MM.1S (cell line): ENCODE measurements around the gene ZNF236.

Experiments
- DNase-seq: peaks from one replicate; pipeline ENCODE4 v3.0.0-alpha.2; 2015
- H2AFZ ChIP-seq: fragments of 300-600 bp; sonication (generic); 2 replicates; pipeline ENCODE4 v1.6.0; 2016; ENCODE audit warnings: antibody characterized with exemption, low read length
- H3F3A ChIP-seq: fragments of 300-600 bp; sonication (generic); 2 replicates; pipeline ENCODE4 v1.6.1; 2016; ENCODE audit warnings: mild to moderate bottlenecking, antibody characterized with exemption, low read length, moderate library complexity, mixed read lengths; ENCODE audit not compliant: insufficient read depth
- H3K27ac ChIP-seq: fragments of 300-600 bp; sonication (generic); 2 replicates; pipeline ENCODE4 v1.5.1; 2016; ENCODE audit warnings: mild to moderate bottlenecking, low read length
- H3K27me3 ChIP-seq: fragments of 300-600 bp; sonication (generic); replicated peaks from 2 replicates; pipeline ENCODE4 v1.6.0; 2016; ENCODE audit warnings: low read length; ENCODE audit not compliant: insufficient read depth
- H3K36me3 ChIP-seq: fragments of 300-600 bp; sonication (generic); replicated peaks from 2 replicates; pipeline ENCODE4 v1.6.1; 2016; ENCODE audit warnings: mild to moderate bottlenecking, low read length, mixed read lengths; ENCODE audit not compliant: insufficient read depth
- H3K4me1 ChIP-seq: fragments of 300-600 bp; sonication (generic); 2 replicates; pipeline ENCODE4 v1.6.1; 2016; ENCODE audit warnings: low read length, mixed read lengths
- H3K4me2 ChIP-seq: fragments of 300-600 bp; sonication (generic); 2 replicates; pipeline ENCODE4 v1.6.0; 2016; ENCODE audit warnings: low read depth, low read length
- H3K4me3 ChIP-seq: fragments of 300-600 bp; sonication (generic); 2 replicates; pipeline ENCODE4 v1.5.1; 2016; ENCODE audit warnings: low read length, mixed read lengths
- H3K79me2 ChIP-seq: fragments of 300-600 bp; sonication (generic); 2 replicates; pipeline ENCODE4 v1.6.1; 2016; ENCODE audit warnings: mixed run types, low read length, mixed read lengths
- H3K9ac ChIP-seq: fragments of 300-600 bp; sonication (generic); 2 replicates; pipeline ENCODE4 v1.6.1; 2016; ENCODE audit warnings: low read length, mixed read lengths
- H3K9me2 ChIP-seq: fragments of 300-600 bp; sonication (generic); replicated peaks from 2 replicates; pipeline ENCODE4 v1.6.1; 2016; ENCODE audit warnings: mild to moderate bottlenecking, low read length, mixed read lengths; ENCODE audit not compliant: insufficient read depth
- H3K9me3 ChIP-seq: fragments of 300-600 bp; sonication (generic); replicated peaks from 2 replicates; pipeline ENCODE4 v1.6.1; 2016; ENCODE audit warnings: mild to moderate bottlenecking, low read length, mixed read lengths; ENCODE audit not compliant: insufficient read depth
- H4K20me1 ChIP-seq: fragments of 300-600 bp; sonication (generic); 2 replicates; pipeline ENCODE4 v1.6.1; 2016; ENCODE audit warnings: mild to moderate bottlenecking, low read length, moderate library complexity, mixed read lengths; ENCODE audit not compliant: insufficient read depth
- EZH2 ChIP-seq: fragments of 300-600 bp; sonication (generic); optimal IDR thresholded peaks from 2 replicates; pipeline ENCODE3; 2017; ENCODE audit warnings: low read depth, mild to moderate bottlenecking, antibody characterized with exemption, low read length, mixed read lengths
- EZH2phosphoT487 ChIP-seq: fragments of 300-600 bp; sonication (generic); IDR thresholded peaks from 2 replicates; pipeline ENCODE4 v1.6.1; 2018; ENCODE audit warnings: antibody characterized with exemption, low read length
- TF ChIP-seq, protein P1 (sequence below): fragments of 300-600 bp; sonication (generic); IDR thresholded peaks from 2 replicates; pipeline ENCODE4 v1.5.1; 2016; ENCODE audit warnings: antibody characterized with exemption, low read length, mixed read lengths

The ZNF236 gene

DNA sequence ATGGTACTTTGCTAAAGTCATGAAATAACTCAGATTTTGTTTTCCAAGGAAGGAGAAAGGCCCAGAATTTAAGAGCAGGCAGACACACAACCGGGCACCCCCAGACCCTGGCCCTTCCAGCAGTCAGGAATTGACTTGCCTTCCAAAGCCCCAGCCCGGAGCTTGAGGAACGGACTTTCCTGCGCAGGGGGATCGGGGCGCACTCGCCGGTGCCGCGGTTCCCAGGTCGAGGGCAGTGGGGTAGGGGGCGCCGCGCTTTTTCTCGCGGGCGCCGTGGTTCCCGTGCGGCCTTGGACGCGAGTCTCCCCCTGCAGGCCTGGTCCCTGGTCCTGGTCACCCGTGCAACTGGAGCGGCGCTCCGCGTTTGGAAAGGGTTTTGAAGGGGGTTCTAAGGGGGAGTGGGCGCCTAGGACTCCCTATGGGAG lies 1.2 kb downstream of the ZNF236 start:
- Histone ChIP-seq H3K36me3 (no peaks in the 10 kb centered on the region), H3K4me2 (peak overlapping the region; percentile 72; the same call in 1 of the 2 replicates), H3K4me3 (peak overlapping the region; percentile 79), H2AFZ (no peak overlapping the region), H3K9me3 (no peaks in the 10 kb centered on the region), H3K79me2 (peaks cover 57% of the 10 kb centered on the region), H3K27me3 (no peaks in the 10 kb centered on the region), H3K27ac (no peak overlapping the region), H3K4me1 (no peaks in the 10 kb centered on the region), H3K9ac (peak overlapping the region; percentile 76; the same call in 1 of the 2 replicates), H3K9me2 (no peaks in the 10 kb centered on the region), H3F3A (peaks cover 9% of the 10 kb centered on the region; the same call in 1 of the 2 replicates), H4K20me1 (no peaks in the 10 kb centered on the region)
- TF ChIP-seq EZH2phosphoT487: no peak
- TF ChIP-seq, protein P1, sequence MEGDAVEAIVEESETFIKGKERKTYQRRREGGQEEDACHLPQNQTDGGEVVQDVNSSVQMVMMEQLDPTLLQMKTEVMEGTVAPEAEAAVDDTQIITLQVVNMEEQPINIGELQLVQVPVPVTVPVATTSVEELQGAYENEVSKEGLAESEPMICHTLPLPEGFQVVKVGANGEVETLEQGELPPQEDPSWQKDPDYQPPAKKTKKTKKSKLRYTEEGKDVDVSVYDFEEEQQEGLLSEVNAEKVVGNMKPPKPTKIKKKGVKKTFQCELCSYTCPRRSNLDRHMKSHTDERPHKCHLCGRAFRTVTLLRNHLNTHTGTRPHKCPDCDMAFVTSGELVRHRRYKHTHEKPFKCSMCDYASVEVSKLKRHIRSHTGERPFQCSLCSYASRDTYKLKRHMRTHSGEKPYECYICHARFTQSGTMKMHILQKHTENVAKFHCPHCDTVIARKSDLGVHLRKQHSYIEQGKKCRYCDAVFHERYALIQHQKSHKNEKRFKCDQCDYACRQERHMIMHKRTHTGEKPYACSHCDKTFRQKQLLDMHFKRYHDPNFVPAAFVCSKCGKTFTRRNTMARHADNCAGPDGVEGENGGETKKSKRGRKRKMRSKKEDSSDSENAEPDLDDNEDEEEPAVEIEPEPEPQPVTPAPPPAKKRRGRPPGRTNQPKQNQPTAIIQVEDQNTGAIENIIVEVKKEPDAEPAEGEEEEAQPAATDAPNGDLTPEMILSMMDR: no peak
- TF ChIP-seq EZH2: no peak
- no peak for DNase-seq

DNA sequence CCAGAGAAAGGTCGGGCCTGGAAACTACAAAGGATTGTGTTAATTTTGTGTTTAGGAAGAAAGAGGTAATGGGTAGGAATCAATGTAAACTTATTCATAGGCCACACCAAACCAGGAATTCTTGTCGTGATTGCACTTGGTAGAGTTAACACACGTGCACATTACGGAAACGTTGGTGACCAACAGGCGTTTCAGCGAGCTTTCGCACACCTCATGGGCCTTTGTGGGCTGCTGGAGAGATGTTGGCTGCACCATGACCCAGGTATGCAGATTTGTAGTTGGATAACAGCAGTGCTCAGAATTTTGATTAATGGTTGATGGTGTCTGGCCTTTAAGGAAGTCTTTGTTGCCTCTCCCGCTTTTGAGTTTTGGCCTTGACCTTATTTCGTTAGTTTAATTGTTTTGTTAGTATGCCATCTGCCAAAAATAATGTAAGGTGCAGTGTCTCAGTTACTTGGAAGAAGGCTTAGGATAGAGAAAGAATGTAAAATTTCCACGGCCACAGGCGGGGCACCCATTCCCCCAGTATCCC lies 1.9 kb downstream of the ZNF236 start:
- Histone ChIP-seq H3K9me3 (no peaks in the 10 kb centered on the region), H3K4me1 (no peaks in the 10 kb centered on the region), H3K27me3 (no peaks in the 10 kb centered on the region), H3K4me3 (no peak overlapping the region), H3K79me2 (peaks cover 62% of the 10 kb centered on the region), H3K9me2 (no peaks in the 10 kb centered on the region), H3K36me3 (no peaks in the 10 kb centered on the region), H2AFZ (no peak overlapping the region), H3K4me2 (no peak overlapping the region), H3K9ac (no peak overlapping the region), H3K27ac (no peak overlapping the region), H4K20me1 (no peaks in the 10 kb centered on the region), H3F3A (peaks cover 9% of the 10 kb centered on the region; the same call in 1 of the 2 replicates)
- no peak for TF ChIP-seq EZH2phosphoT487
- TF ChIP-seq, protein P1: no peak
- no peak for TF ChIP-seq EZH2
- DNase-seq: no peak

DNA sequence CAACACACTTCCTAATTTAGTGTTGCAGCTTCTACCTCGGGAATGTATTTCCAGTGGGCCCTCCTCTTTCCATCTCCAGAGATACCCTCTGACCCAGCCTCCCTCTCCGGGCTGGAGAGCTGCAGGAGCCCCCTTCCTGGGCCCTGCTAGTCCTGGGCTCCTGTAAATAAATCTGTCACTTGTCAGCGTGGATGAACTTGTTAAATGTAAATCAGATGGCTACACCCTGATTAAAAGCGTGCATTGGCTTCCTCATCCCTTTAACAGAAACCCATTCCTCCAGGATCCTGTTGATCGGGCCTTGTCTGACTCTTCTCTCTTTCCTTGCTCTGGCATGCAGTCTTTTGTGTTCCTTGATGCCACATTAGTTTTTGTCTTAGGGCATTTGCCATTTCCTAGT lies 2.4 kb downstream of the ZNF236 start:
- H2AFZ ChIP-seq: no peak overlapping the region
- H4K20me1 ChIP-seq: no peaks in the 10 kb centered on the region
- H3K4me1 ChIP-seq: no peaks in the 10 kb centered on the region
- H3K9me2 ChIP-seq: no peaks in the 10 kb centered on the region
- TF ChIP-seq EZH2: no peak
- no peak for TF ChIP-seq EZH2phosphoT487
- TF ChIP-seq, protein P1: no peak
- H3K4me3 ChIP-seq: no peak overlapping the region
- no peak overlapping the region for H3K27ac ChIP-seq
- H3K9ac ChIP-seq: no peak overlapping the region
- no peaks in the 10 kb centered on the region for H3K27me3 ChIP-seq
- H3K4me2 ChIP-seq: no peak overlapping the region
- no peaks in the 10 kb centered on the region for H3K36me3 ChIP-seq
- peaks cover 62% of the 10 kb centered on the region for H3K79me2 ChIP-seq
- H3F3A ChIP-seq: peaks cover 9% of the 10 kb centered on the region; the same call in 1 of the 2 replicates
- H3K9me3 ChIP-seq: no peaks in the 10 kb centered on the region
- DNase-seq: no peak
